IMR-90 (cell line): Measurements from ENCODE around the gene KATNB1. TPM values are rescaled to one million over a fixed set of nuclear protein-coding genes. Genes with fewer than 3 reads are reported as not detected.

Experiments
- ATAC-seq: fragments of 200-7000 bp; cut with Tn5 transposase; 2 replicates; pipeline ENCODE4 v1.9.1; 2020; ENCODE audit warnings: low read depth, mild to moderate bottlenecking, moderate library complexity
- BruUV-seq: library from RNA; stranded (reverse); fragments of 400-500 nt; replicated peaks from 2 replicates; lab custom pipeline; 2021; lab: Mats Ljungman, UMichigan
- CTCF ChIA-PET: fragments of 300-600 bp; formaldehyde crosslinking; extraction: SDS; loops from one replicate; lab custom pipeline; 2021; ENCODE audit warnings: antibody characterized with exemption; lab: Yijun Ruan, JAX
- POLR2A ChIA-PET: fragments of 300-600 bp; sonication (Branson Sonifier 250); formaldehyde crosslinking; loops from one replicate; lab custom pipeline; 2022; ENCODE audit warnings: antibody characterized with exemption; ENCODE audit not compliant: unreplicated experiment; lab: Charles Lee
- DNase-seq: peaks from one replicate; pipeline ENCODE4 v3.0.0; 2013
- H2AFZ ChIP-seq: replicated peaks from 2 replicates; pipeline ENCODE3; 2013; ENCODE audit warnings: low read length, mild to moderate bottlenecking; ENCODE audit not compliant: poor library complexity
- H2AK5ac ChIP-seq: 2 replicates; pipeline ENCODE4 v1.6.1; 2013; ENCODE audit warnings: low read depth, low read length, inconsistent platforms
- H2AK9ac ChIP-seq: replicated peaks from 2 replicates; pipeline ENCODE3; 2013; ENCODE audit warnings: mild to moderate bottlenecking, low read depth, low read length, moderate library complexity; ENCODE audit not compliant: poor library complexity
- H2BK120ac ChIP-seq: 2 replicates; pipeline ENCODE4 v1.6.1; 2013; ENCODE audit warnings: low read depth, low read length, inconsistent platforms
- H2BK15ac ChIP-seq: 3 replicates; pipeline ENCODE4 v1.6.1; 2013; ENCODE audit warnings: low read depth, low read length, inconsistent platforms
- H2BK20ac ChIP-seq: 2 replicates; pipeline ENCODE4 v1.6.1; 2013; ENCODE audit warnings: low read depth, mild to moderate bottlenecking, inconsistent platforms, low read length, moderate library complexity
- H2BK5ac ChIP-seq: 2 replicates; pipeline ENCODE4 v1.6.1; 2013; ENCODE audit warnings: mild to moderate bottlenecking, low read depth, low read length, inconsistent platforms; ENCODE audit not compliant: poor library complexity, severe bottlenecking
- H3K14ac ChIP-seq: replicated peaks from 2 replicates; pipeline ENCODE4 v1.6.1; 2013; ENCODE audit warnings: low read depth, low read length, inconsistent platforms
- H3K18ac ChIP-seq: 2 replicates; pipeline ENCODE4 v1.6.1; 2013; ENCODE audit warnings: low read depth, low read length, control low read depth
- H3K23ac ChIP-seq: 2 replicates; pipeline ENCODE4 v1.6.1; 2013; ENCODE audit warnings: low read depth, low read length, inconsistent platforms
- H3K27ac ChIP-seq: 2 replicates; pipeline ENCODE4 v1.5.1; 2013; ENCODE audit warnings: mild to moderate bottlenecking, control low read depth, low read length; ENCODE audit not compliant: insufficient read depth
- H3K27me3 ChIP-seq: 2 replicates; pipeline ENCODE4 v1.6.1; 2013; ENCODE audit warnings: low read length; ENCODE audit not compliant: control insufficient read depth, insufficient read depth
- H3K36me3 ChIP-seq: 2 replicates; pipeline ENCODE4 v1.6.1; 2013; ENCODE audit warnings: low read length, mixed read lengths; ENCODE audit not compliant: control insufficient read depth, insufficient read depth
- H3K4ac ChIP-seq: 2 replicates; pipeline ENCODE4 v1.6.1; 2013; ENCODE audit warnings: low read depth, low read length, inconsistent platforms
- H3K4me1 ChIP-seq: 2 replicates; pipeline ENCODE4 v1.6.1; 2013; ENCODE audit warnings: low read length, mixed read lengths; ENCODE audit not compliant: control insufficient read depth, insufficient read depth
- H3K4me2 ChIP-seq: 2 replicates; pipeline ENCODE4 v1.6.1; 2013; ENCODE audit warnings: low read depth, mild to moderate bottlenecking, control low read depth, low read length, moderate library complexity
- H3K4me3 ChIP-seq: 2 replicates; pipeline ENCODE4 v1.5.1; 2013; ENCODE audit warnings: low read depth, mild to moderate bottlenecking, control low read depth, low read length, moderate library complexity; ENCODE audit not compliant: insufficient read depth
- H3K56ac ChIP-seq: 2 replicates; pipeline ENCODE4 v1.6.1; 2013; ENCODE audit warnings: low read length, inconsistent platforms; ENCODE audit not compliant: insufficient read depth; ENCODE audit errors: extremely low read depth
- H3K79me1 ChIP-seq, 2 experiments: 2 replicates each; pipeline ENCODE4 v1.6.1; 2013; ENCODE audit warnings: low read length in 2 of 2, inconsistent platforms in 1 of 2, low read depth in 1 of 2
- H3K9ac ChIP-seq: 2 replicates; pipeline ENCODE4 v1.6.1; 2013; ENCODE audit warnings: low read depth, low read length, control low read depth
- H3K9me1 ChIP-seq: 2 replicates; pipeline ENCODE4 v1.6.1; 2013; ENCODE audit warnings: low read length, inconsistent platforms; ENCODE audit not compliant: insufficient read depth
- H3K9me3 ChIP-seq: 2 replicates; pipeline ENCODE4 v1.6.1; 2013; ENCODE audit warnings: low read length; ENCODE audit not compliant: control insufficient read depth, insufficient read depth
- H4K20me1 ChIP-seq: 2 replicates; pipeline ENCODE4 v1.6.1; 2013; ENCODE audit warnings: low read length, inconsistent platforms; ENCODE audit not compliant: insufficient read depth
- H4K5ac ChIP-seq: 2 replicates; pipeline ENCODE4 v1.6.1; 2013; ENCODE audit warnings: mild to moderate bottlenecking, low read depth, low read length, control low read depth
- H4K8ac ChIP-seq, 2 experiments: 2 replicates each; pipeline ENCODE4 v1.6.1; 2013; ENCODE audit warnings: low read depth in 2 of 2, low read length in 2 of 2, control low read depth in 1 of 2, inconsistent platforms in 1 of 2
- H4K91ac ChIP-seq: 2 replicates; pipeline ENCODE4 v1.6.1; 2013; ENCODE audit warnings: low read depth, low read length, inconsistent platforms; ENCODE audit not compliant: insufficient read depth
- CHD1 ChIP-seq: IDR thresholded peaks from 2 replicates; pipeline ENCODE4 v1.6.1; 2012; ENCODE audit warnings: low read depth, low read length, improper control_type of control experiment
- FOS ChIP-seq: fragments of 150-350 bp; IDR thresholded peaks from 2 replicates; pipeline ENCODE4 v1.6.1; 2016; ENCODE audit warnings: low read depth, low read length
- MAFK ChIP-seq: IDR thresholded peaks from 2 replicates; pipeline ENCODE4 v1.6.1; 2012; ENCODE audit warnings: low read depth, low read length, improper control_type of control experiment
- MXI1 ChIP-seq: IDR thresholded peaks from 2 replicates; pipeline ENCODE4 v1.6.1; 2012; ENCODE audit warnings: low read depth, mild to moderate bottlenecking, low read length, moderate library complexity, borderline replicate concordance
- NFE2L2 ChIP-seq: fragments of 150-350 bp; IDR thresholded peaks from 2 replicates; pipeline ENCODE4 v1.6.1; 2016; ENCODE audit warnings: low read depth, mild to moderate bottlenecking, low read length
- RAD21 ChIP-seq: IDR thresholded peaks from 2 replicates; pipeline ENCODE4 v1.6.1; 2012; ENCODE audit warnings: low read length, improper control_type of control experiment
- SMC3 ChIP-seq: fragments of 150-350 bp; IDR thresholded peaks from 2 replicates; pipeline ENCODE4 v1.6.1; 2016; ENCODE audit warnings: low read depth, mild to moderate bottlenecking, antibody characterized with exemption, low read length, moderate library complexity
- WGBS, 2 experiments: methylation state at CpG; one replicate each; pipeline versions ENCODE4 v1.1.5 to v1.1.7; 2013; ENCODE audit warnings: missing lambda C conversion rate in 2 of 2; ENCODE audit not compliant: insufficient read length in 1 of 2; ENCODE audit errors: extremely low coverage in 2 of 2; 5-methylcytosine and 5-hydroxymethylcytosine counted together
- dilution Hi-C: fragments of 300-500 bp; cut with HindIII; formaldehyde crosslinking; loops from one replicate; pipeline ENCODE4 v1.14.3; 2018; ENCODE audit warnings: low sequenced_read_pairs; ENCODE audit not compliant: unreplicated experiment
- in situ Hi-C: fragments of 300-500 bp; cut with MboI; formaldehyde crosslinking; loops from 3 replicates; pipeline ENCODE4 v1.14.3; 2019; ENCODE audit warnings: low sequenced_read_pairs, inconsistent platforms, mixed read lengths
- intact Hi-C: fragments of 100-400 bp; cut with micrococcal nuclease; formaldehyde crosslinking; loops from 2 replicates; pipeline ENCODE4 v1.10.0; 2022
- polyA plus RNA-seq, 3 experiments: library from polyadenylated mRNA; depleted of rRNA; stranded (reverse); fragments of >200 nt; gene quantifications; 2 replicates each; pipeline ENCODE4 v1.2.3, GENCODE V29; 2012; ENCODE audit warnings: low replicate concordance in 1 of 3
- total RNA-seq: library from RNA; depleted of rRNA; stranded (reverse); fragments of >200 nt; gene quantifications from 2 replicates; pipeline ENCODE4 v1.2.3, GENCODE V29; 2012
- TF ChIP-seq, protein P1 (sequence below): conservative IDR thresholded peaks from 2 replicates; pipeline ENCODE4 v1.5.1; 2012; ENCODE audit warnings: mild to moderate bottlenecking, low read depth, low read length, improper control_type of control experiment
- TF ChIP-seq, protein P2 (sequence below): fragments of 150-350 bp; IDR thresholded peaks from 2 replicates; pipeline ENCODE4 v1.6.1; 2016; ENCODE audit warnings: low read depth, mild to moderate bottlenecking, low read length, moderate library complexity, borderline replicate concordance

The KATNB1 gene
- total and polyA plus RNA-seq, 2 of the 4 experiments (the other 2 are of a cell fraction), result 10.9 to 23.5 TPM

- H3K9me3 ChIP-seq, result no peaks in the 10 kb centered on the region
- H3K4ac ChIP-seq, result no peak overlapping the region
- no peak overlapping the region for H2BK15ac ChIP-seq
- no peak overlapping the region for H3K23ac ChIP-seq
- no peak overlapping the region for H3K56ac ChIP-seq
- ATAC-seq (no peak), DNase-seq (no peak)
- no peak overlapping the region for H3K9ac ChIP-seq
- no peak overlapping the region for H3K18ac ChIP-seq
- no peak overlapping the region for H4K5ac ChIP-seq
- H2AFZ ChIP-seq, result no peak overlapping the region
- no peak overlapping the region for H2BK20ac ChIP-seq
- H3K27me3 ChIP-seq, result peaks cover 5% of the 10 kb centered on the region
- H3K79me1 ChIP-seq, result no peaks in the 10 kb centered on the region
- ChIA-PET POLR2A (no interaction called here), CTCF (no interaction called here)
- dilution Hi-C loops (no loop called here), in situ Hi-C loops (no loop called here), intact Hi-C loops (no loop called here)
- no peak overlapping the region for H2BK5ac ChIP-seq
- H2AK9ac ChIP-seq, result no peak overlapping the region
- H3K9me1 ChIP-seq, result no peaks in the 10 kb centered on the region
- H4K91ac ChIP-seq, result no peak overlapping the region
- no peak overlapping the region for H2BK120ac ChIP-seq
- TF ChIP-seq, protein P1, sequence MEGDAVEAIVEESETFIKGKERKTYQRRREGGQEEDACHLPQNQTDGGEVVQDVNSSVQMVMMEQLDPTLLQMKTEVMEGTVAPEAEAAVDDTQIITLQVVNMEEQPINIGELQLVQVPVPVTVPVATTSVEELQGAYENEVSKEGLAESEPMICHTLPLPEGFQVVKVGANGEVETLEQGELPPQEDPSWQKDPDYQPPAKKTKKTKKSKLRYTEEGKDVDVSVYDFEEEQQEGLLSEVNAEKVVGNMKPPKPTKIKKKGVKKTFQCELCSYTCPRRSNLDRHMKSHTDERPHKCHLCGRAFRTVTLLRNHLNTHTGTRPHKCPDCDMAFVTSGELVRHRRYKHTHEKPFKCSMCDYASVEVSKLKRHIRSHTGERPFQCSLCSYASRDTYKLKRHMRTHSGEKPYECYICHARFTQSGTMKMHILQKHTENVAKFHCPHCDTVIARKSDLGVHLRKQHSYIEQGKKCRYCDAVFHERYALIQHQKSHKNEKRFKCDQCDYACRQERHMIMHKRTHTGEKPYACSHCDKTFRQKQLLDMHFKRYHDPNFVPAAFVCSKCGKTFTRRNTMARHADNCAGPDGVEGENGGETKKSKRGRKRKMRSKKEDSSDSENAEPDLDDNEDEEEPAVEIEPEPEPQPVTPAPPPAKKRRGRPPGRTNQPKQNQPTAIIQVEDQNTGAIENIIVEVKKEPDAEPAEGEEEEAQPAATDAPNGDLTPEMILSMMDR, result no peak
- TF ChIP-seq RAD21, result no peak
- TF ChIP-seq, protein P2, sequence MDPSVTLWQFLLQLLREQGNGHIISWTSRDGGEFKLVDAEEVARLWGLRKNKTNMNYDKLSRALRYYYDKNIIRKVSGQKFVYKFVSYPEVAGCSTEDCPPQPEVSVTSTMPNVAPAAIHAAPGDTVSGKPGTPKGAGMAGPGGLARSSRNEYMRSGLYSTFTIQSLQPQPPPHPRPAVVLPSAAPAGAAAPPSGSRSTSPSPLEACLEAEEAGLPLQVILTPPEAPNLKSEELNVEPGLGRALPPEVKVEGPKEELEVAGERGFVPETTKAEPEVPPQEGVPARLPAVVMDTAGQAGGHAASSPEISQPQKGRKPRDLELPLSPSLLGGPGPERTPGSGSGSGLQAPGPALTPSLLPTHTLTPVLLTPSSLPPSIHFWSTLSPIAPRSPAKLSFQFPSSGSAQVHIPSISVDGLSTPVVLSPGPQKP, result no peak
- no peak for TF ChIP-seq CHD1
- no peak for TF ChIP-seq MXI1
- TF ChIP-seq SMC3, result no peak
- no peak for TF ChIP-seq MAFK
- TF ChIP-seq NFE2L2, result no peak
- no peak for TF ChIP-seq FOS
- H2AK5ac ChIP-seq, result no peak overlapping the region
- H3K4me1 ChIP-seq, result no peaks in the 10 kb centered on the region
- no peaks in the 10 kb centered on the region for H4K20me1 ChIP-seq
- no peak overlapping the region for H3K14ac ChIP-seq
- no TSS peak for BruUV-seq
- no peak overlapping the region for H4K8ac ChIP-seq
- H3K27ac ChIP-seq, result no peak overlapping the region
- no peaks in the 10 kb centered on the region for H3K36me3 ChIP-seq
- H3K4me3 ChIP-seq, result no peak overlapping the region
- WGBS, 2 experiments, result no CpG with 5 or more reads among the region's 4 CpGs
- no peak overlapping the region for H3K4me2 ChIP-seq
Observed at GRCh38 chr16:57727610-57728009, 8.0 kb upstream of the KATNB1 start.
